Measurements from ENCODE around the gene RNF17.
"Not testable (repeated sequence)": the region's sequence is repeated elsewhere in the genome, so short reads cannot be mapped to it uniquely, and the experiment has no call there.

Gene RNF17

DNA sequence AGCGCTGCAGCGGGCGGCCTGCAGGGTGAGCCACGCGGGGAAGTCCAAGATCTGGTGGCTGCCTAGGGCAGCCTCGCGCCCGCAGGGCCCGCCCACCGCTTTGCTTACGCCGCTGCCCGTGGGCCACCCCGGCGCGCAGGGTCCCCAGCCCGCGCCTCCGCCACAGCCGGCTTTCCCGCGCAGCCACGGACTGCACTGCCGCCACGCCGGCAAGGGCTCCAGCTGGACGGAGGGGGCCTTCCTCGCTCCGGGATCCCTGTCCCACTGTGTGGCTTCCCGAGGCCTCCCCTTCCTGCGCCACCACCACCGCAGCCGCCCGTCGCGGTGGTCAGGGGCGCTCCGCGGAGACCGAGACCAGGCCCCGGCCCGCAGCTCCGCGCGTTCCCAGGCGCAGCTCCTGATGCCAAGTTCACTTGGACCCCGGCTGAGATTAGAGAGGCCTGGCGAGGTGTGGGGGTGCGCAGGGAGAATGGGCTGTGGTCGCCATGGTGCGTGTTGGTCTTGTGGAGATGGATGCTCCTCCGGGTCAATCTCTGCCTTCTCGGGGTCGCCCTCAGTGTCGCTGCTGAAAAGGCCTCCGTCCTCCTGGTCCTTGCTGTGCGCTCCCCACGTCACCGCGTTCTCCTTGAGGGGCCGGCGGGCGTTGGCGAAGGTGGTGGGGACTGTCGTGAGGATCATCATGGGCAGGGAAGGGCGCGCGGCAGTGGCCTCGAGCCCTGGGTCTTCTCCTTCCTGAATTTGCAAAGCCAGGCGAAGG is 17.9 kb upstream of the RNF17 start:
- no peak for DNase-seq

DNA sequence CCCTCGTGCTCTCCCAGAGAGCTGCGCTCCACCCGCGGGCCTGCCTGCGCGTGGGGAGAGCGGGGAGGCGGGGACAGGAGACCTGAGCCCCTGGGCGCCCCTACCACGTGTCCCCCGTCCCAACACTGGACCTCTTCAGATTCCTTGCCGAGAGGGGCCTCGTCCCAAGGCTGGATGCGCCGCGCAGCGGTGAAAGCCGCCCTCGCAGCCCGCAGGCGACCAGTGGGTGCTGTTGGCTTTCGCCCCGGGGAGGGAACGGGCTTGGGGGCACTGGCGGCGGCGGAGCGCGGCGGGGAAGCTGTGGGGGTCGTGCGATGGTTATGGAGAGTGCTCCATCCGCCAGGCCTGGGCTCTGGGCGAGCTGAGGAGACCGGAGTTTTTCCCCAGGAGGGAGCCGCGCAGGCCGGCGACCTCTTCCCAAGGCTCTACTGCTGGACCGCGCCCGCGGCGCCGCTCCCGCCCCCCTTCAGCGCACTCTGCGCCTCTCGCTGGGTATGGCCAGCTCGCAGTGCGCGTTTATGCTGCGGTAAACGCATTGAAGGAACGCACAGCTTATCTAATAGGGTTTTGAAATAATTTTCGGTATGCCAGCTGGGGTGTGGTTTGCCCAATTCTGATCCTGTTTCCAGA is 17.2 kb upstream of the RNF17 start:
- peak; percentile 9 to 56 for DNase-seq

DNA sequence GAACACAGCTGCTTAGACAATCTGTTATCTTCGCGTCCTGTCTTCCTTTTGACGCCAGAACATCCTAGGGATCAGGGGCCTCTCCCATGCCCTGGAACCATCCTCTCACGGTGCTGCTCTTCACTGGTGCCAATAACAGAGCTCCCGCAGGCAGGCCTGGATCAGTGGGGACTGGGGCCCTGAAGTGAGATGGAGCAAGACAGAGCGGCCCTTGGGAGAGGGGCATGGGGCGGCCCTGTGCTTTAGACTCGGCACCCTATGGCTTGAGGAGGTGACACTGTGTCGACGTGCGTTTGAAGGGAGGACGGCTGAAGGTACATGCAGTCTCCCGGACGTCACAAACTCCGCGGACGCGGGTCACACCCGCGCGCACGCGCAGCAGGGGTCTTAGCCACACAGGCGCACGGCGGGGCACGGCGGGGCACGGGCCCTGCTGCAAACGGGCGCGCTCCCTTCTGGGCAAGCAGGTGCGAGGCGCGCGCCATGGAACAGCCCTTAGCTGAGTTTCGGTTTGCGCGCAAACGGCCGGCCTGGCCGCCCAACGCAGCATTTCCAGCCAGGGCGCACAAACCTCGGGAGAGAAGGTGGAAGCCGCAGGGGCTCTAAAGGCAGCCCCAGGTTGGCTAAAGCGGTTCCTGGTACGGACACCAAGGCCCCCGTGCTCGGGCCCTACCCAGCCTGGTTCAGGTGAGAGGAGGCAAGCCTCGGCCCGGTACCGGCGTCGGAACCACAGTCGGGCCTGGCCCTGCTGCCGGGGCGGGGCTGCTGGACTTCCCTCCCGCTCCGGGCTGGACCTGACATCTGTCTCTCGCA is 16.5 kb upstream of the RNF17 start:
- peak; percentile 37 to 51 for DNase-seq

DNA sequence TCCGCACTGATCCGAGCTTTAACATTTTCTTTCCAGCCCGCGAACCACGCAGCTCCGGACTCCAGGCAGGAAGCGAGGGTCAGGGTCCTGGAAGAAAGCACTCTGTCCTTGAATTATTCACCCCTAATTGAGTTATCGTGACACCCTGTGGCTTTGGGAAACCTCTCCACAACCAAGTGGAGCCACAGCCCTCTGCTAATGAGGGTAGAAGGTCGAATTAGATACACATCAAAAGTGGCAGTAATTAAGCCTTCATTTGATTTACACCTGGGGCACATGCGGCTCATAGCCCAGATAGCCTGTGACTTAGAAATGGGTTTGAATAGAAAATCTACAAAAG is 15.9 kb upstream of the RNF17 start:
- no peak for DNase-seq

DNA sequence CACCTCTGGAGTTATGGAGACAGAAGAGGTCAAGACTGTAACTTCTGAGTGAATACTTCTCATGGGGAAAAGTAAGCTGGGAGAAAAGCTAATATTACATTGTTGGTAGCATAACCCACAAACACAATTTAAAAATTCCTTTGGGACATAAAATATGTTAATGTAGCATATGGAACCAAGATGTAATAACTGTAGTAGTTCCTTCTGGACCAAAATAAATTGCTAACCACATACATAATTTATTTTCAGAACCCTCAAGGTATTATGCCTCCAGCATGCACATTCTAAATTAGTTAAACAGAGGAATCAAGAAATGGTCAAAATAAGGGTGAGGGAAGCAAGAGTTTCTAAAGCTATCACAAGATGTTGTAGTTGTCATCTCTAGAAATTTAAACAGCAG is 4.8 kb upstream of the RNF17 start:
- DNase-seq, result no peak

DNA sequence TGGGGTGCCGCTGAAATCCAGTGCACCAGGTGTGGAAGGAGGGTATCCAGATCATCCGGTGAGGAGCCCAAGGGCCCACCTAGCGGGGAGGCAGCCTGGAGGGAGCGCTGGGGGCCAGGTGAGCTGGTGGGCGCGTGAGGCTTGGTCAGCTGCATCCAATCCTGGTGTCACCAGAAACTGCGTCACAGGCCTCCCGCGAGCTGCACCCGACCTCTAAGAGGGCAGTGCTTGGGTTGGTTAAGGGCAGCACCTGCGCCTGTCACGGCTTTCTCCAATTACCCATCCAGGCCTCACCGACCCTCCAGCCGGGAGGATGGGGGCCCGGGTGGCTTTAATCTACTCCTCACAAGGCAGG is 284 bp downstream of the RNF17 start:
- no peak for DNase-seq

DNA sequence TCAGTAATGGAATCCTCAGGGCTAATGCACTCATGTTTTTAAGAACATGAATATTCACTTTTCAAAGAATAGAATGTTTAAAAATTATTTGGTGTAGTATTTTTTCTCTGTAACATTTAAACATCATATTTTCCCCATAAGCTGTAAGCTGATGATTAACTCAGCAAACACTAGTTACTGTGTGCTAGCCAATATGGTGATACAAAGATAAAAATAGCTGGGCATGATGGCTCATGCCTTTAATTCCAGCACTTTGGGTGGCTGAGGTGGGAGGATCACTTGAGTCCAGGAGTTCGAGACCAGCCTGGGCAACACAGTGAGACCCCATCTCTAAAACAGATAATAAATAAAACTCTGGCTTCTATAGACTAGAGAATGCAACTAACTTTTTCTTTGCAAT is 13.2 kb downstream of the RNF17 start:
- no peak for DNase-seq

DNA sequence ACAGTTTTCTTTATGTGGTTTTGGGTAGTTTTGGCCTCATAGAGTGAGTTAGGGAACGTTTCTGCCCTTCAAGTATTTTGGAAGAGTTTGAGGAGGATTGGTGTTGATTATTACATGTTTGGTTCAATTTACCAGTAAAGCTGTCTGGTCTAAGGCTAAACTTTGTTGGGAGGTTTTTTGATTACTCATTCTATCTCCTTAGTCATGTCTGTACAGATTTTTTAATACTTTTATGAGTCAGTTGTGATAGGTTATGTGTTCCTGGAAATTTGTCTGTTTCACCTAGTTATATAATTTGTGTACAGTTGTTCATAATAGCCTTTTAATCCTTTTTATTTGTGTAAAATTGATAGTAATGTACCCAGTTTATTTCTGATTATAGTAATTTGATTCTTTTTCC is 20.4 kb downstream of the RNF17 start:
- no peak for DNase-seq

DNA sequence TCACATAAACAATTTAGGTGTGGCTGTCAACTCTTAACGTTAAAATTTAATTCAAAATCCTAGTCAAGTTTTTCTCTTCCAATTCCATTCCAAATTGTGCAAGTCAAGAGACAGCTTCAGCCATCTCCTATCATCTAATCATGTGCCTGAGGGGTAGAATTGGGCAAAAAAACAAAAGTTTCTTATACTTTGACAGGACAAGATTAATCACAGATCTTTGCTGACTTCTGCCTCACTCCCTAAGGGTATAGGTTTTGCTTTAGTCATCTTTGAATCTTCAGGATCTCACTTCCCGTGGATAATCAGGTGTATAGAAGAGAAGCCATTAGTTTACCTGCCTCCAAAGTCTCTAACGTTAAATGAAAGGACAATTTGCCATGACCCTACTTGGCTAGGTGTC is 24.6 kb downstream of the RNF17 start:
- no peak for DNase-seq

DNA sequence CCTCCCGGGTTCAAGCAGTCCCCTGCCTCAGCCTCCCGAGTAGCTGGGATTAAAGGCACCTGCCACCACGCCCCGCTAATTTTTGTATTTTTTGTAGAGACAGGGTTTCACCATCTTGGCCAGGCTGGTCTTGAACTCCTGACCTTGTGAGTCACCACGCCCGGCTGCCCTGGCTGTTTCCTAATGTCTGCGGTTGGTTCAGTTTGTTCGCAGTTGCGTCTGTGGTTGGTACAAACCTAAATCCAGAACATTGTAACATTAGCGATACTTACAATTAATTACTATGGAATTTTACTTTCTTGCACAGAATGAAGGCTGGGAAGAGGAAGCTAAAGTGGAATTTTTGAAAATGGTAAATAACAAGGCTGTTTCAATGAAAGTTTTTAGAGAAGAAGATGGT is 38.1 kb downstream of the RNF17 start:
- no peak for DNase-seq

DNA sequence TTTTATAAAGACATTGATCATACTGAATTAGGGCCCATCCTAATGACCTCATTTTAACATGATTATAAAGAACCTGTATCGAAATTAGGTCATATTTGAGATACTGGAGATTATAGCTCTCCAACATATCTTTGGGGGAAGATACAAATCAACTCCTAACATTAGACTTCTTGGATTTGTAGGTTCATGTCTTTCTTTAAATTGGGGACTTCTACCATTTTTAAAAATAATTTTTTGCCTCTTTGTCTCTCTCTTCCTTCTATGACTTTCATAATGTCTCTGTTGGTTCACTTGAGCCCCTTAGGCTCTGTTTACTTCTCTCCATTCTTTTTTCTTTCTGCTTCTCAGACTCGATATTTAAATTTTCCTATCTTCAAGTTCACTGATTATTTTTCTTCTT is 57.2 kb downstream of the RNF17 start:
- DNase-seq, result no peak

DNA sequence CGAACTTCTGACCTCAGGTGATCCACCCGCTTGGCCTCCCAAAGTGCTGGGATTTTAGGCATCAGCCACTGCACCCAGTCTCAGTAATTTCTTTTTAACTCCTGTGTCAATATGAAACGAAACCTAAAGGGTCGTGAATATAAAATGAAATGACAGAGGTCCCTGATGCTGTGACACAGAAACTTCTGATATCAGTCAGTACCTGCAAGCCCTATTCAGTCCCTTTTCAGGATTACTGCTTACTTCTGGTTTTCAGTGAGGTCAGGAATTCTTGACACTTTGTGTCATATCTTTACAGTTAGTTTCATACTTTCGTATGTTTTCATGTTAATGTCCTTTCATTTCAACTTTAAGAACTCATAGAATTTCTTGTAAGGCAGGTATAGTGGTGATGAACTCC is 58.7 kb downstream of the RNF17 start:
- DNase-seq, result no peak

DNA sequence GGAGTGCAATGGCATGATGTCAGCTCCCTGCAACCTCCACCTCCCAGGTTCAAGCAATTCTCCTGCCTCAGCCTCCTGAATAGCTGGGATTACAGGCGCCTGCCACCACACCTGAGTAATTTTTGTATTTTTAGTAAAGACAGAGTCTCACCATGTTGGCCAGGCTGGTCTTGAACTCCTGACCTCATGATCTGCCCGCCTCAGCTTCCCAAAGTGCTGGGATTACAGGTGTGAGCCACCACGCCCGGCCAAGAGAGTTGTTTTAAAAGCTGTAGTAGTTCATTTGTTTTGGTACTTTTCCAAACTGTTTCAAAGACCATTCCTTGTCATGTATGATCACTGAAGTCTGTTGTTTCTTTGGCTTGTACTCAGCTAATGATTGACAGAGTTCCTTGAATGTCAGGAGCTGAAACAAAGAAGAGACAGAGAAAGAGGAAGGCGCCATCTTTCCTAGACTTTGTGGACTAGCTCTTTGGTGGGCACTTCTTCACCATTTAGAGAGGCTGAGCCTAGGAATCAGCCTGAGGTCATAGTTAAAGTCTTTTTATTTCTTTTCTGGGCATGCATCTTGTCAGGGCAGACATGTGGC is 59.2 kb downstream of the RNF17 start:
- not testable (repeated sequence) for DNase-seq

DNA sequence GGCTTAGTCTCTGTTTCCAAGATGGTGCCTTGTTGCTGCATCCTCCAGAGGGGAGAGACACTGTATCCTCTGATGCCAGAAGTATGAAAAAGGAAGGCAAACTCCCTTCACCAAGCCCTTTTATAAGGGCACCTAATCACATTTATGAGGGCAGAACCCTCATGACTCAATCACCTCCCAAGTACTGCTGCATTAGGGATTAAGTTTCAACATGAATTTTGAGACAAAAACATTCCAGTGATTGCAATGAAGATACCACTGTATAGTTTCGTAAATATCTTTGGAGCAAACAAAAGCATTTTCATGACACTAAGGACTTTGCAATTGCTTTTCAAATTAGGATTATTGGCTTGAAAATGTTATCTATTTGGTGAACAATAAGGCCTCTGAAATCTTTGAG is 63.8 kb downstream of the RNF17 start:
- no peak for DNase-seq

DNA sequence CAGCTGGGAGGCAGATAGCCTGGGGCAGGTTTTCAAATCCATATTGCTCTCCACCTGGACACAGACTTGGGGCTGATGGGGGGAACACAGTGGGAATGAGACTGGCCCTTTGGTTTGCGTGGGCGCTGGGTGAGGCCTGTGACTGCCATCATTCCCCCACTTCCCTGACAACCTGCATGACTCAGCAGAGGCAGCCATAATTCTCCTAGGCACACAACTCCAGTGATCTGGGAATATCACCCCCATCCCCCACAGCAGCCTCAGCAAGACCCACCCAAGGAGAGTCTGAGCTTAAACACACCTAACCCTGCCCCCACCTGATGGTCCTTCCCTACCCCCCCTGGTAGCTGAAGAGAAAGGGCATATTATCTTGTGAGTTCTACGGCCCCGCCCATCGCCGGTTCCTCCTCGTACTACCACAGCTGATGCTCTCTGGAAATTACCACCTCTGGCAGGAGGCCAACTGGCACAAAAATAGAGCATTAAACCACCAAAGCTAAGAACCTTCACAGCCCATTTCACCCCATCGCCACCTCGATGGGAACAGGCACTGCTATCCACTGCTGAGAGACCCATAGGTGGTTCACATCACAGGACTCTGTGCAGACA is 71.0 kb downstream of the RNF17 start:
- no peak for DNase-seq

DNA sequence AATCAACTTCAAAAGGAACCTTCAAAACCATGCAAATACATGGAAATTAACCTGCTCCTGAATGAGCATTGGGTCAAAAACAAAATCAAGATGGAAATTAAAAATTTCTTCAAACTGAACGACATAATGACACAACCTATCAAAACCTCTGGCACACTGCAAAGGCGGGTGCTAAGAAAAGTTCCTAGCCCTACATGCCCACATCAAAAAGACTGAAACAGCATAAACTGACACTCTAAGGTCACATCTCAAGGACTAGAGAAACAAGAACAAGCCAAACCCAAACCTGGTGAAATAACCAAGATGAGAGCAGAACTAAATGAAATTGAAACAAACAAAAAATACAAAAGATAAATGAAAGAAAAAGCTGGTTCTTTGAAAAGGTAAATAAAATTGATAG is 73.6 kb downstream of the RNF17 start:
- not testable (repeated sequence) for DNase-seq

DNA sequence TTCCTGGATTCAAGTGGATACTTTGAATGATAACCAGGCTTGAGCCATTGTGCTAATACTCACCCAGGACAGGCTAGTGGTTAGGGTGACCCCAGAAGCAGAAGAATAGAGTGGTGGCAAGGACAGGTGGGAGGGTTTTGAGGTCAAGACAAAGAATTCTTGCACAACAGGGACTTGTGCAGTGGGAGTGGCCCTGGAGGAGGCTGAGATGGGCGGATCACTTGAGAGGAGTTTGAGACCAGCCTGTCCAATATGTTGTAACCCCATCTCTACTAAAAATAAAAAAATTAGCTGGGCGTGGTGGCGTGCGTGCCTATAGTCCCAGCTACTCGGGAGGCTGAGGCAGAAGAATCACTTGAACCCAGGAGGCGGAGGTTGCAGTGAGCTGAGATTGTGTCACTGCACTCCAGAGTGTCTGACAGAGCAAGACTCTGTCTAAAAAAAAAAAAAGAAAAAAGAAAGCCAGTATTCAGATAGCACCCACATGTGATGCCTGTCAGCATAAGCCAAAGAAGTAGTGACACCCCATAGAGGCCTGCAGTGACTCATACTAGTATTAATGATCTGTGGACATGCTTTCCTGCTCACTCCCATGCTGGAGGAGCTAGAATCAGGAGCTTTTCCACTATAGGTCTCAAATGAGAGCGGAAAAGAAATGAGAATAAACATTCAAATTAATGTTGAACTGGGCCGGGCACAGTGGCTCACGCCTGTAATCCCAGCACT is 78.7 kb downstream of the RNF17 start:
- no peak for DNase-seq

DNA sequence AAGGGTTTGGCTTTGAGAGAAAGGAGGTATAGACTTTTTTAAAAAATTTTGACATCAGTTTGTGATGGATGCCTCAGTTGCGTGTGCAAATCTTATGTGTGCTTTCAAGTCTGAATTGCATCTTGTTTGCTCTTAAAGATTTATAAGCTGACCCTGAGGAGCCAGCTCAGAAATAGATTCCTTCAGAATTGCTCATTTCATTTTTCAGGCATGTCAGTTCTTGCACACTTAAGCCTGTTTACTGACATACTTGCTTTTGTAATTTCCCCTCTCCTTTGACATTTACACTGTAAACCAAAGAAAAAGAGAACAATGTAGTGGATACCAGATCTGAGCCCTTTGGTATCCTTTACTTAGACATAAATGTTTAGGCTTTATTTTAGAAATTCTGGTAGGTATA is 87.6 kb downstream of the RNF17 start:
- no peak for DNase-seq

DNA sequence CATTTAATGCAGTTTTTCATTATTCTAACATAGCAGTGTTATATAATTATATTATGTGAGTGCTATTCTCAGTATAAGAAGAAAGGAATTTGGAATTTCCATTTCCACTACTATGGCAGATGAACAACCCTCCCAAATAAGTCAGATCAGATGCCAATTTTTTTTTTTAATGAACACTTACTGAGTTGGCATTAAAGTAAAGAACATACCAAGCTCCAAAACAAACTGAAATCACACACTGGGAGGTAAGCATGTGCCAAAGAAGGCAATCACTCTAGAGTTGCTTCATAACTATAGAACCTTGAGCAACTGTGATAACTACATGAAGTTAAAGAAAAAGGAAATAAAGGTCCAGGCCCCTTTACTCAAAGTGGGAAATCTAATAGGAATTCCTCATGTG is 90.3 kb downstream of the RNF17 start:
- DNase-seq, result no peak

DNA sequence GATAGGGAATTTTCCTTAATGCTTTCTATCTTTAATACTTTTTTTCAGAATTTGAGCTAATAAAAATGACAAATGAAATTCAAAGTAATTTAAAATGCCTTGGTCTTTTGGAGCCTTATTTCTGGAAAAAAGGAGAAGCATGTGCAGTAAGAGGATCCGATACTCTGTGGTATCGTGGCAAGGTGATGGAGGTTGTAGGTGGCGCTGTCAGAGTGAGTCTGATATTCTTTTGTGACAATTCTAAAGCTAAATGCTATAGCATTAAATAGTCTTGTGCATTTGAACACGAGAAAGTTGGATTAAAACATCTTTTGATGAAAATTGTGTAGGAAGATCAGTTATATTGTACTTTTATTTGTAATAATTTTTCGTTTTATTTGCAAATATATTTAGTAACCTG is 95.0 kb downstream of the RNF17 start:
- DNase-seq, result no peak

DNA sequence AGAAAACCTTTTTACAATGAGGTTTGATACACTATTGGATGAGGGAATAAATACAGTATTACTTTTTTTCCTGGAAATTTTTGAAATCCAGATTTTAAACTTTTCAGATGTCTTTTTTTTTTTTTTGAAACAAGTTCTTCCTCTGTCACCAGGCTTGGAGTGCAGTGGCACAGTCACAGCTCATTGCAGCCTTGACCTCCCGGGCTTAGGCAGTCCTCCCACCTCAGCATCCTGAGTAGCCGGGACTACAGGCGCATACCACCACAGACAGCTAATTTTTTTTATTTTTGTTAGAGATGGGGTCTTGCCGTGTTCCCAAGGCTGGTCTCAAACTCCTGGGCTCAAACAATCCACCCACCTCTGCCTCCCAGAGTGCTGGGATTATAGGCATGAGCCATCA is 96.8 kb downstream of the RNF17 start:
- DNase-seq, result no peak

DNA sequence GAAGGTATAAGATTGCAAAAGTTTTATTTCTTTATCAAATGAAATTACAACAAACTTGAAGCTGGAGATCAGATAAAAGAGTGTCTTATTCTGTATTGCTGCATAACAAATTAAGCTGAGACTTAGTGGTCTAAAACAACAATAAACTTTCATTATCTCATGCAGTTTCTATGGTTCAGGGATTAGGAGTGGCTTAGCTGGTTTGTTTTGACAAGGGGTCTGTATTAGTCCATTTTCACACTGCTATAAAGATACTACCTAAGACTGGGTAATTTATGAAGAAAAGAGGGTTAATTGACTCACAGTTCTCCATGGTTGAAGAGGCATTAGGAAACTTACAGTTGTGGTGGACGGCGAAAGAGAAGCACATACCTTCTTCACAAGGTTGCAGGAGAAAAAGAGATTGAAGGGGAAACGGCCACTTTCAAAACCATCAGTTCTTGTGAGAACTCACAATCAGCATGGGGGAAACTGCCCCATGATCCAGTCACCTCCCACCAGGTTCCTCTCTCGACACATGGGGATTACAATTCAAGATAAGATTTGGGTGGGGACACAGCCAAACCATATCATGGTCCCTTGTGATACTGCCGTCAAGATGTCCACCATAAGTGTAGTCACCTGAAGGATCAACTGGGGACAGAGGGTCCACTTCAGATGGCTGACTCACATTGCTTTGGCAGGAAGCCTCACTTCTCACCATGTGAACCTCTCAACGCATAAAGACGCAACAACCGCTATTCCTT is 97.8 kb downstream of the RNF17 start:
- no peak for DNase-seq

All from NCI-H1930 (cell line).